Heart left ventricle (tissue), 16 donors: ENCODE results near the gene RGL3. TPM values are rescaled to one million over a fixed set of nuclear protein-coding genes. Genes with fewer than 3 reads are reported as not detected.
A peak's percentile ranks its signal among the peaks of the same experiment; 100 is the strongest.

ENCODE experiments used
- ATAC-seq, 4 donors: fragments of 200-7000 bp; cut with Tn5 transposase; one replicate each; pipeline ENCODE4 v1.9.1; 2020 to 2022; ENCODE audit warnings: moderate library complexity in 4 of 4, mild to moderate bottlenecking in 3 of 4, moderate number of reproducible peaks in 1 of 4
- DNase-seq, 5 donors: peaks; one replicate each; pipeline ENCODE4 v3.0.0-alpha.2; 2020
- H3K27ac ChIP-seq, 12 donors: fragments of 200-600 bp; sonication (generic) in 4 of 12; one replicate each; pipeline versions ENCODE4 v1.5.0 to v1.8.0; 2016 to 2022; ENCODE audit warnings: mild to moderate bottlenecking in 2 of 12
- H3K27me3 ChIP-seq, 9 donors: fragments of 200-600 bp; sonication (generic) in 2 of 9; one replicate each; pipeline versions ENCODE4 v1.5.1 to v1.8.0; 2016 to 2022; ENCODE audit warnings: mild to moderate bottlenecking in 3 of 9
- H3K36me3 ChIP-seq, 9 donors: fragments of 200-600 bp; sonication (generic) in 2 of 9; one replicate each; pipeline versions ENCODE4 v1.5.0 to v1.8.0; 2018 to 2022; ENCODE audit warnings: mild to moderate bottlenecking in 2 of 9
- H3K4me1 ChIP-seq, 12 donors: fragments of 200-600 bp; sonication (generic) in 4 of 12; one replicate each; pipeline versions ENCODE4 v1.5.0 to v1.8.0; 2016 to 2022; ENCODE audit warnings: mild to moderate bottlenecking in 3 of 12
- H3K4me3 ChIP-seq, 12 donors: fragments of 200-600 bp; sonication (generic) in 4 of 12; one replicate each; pipeline versions ENCODE4 v1.5.0 to v1.8.0; 2017 to 2022; ENCODE audit warnings: mild to moderate bottlenecking in 9 of 12, moderate library complexity in 4 of 12
- H3K9me3 ChIP-seq, 12 donors: fragments of 200-600 bp; sonication (generic) in 4 of 12; one replicate each; pipeline versions ENCODE4 v1.5.0 to v1.8.0; 2016 to 2022; ENCODE audit warnings: mild to moderate bottlenecking in 1 of 12
- CTCF ChIP-seq, 12 donors: fragments of 200-600 bp; sonication (generic) in 4 of 12; IDR thresholded peaks; one replicate each; pipeline versions ENCODE4 v1.5.0 to v1.8.0; 2018 to 2022; ENCODE audit warnings: antibody characterized with exemption in 12 of 12, mild to moderate bottlenecking in 5 of 12
- POLR2A ChIP-seq, 2 donors: fragments of 450-650 bp; IDR thresholded peaks; one replicate each; pipeline ENCODE4 v1.6.1; 2017; ENCODE audit warnings: antibody characterized with exemption in 2 of 2, mild to moderate bottlenecking in 2 of 2, moderate library complexity in 2 of 2
- WGBS, 4 donors: extraction: QIAGEN DNeasy Blood & Tissue Kit in 2 of 4; methylation state at CpG; one replicate each; pipeline versions ENCODE4 v1.1.5 to v1.1.7; 2013 to 2018; 5-methylcytosine and 5-hydroxymethylcytosine counted together
- intact Hi-C, 10 donors: fragments of 100-400 bp; cut with DNase I; formaldehyde crosslinking; loops; one replicate each; pipeline versions ENCODE4 v1.11.1 to v1.14.2; 2022
- polyA plus RNA-seq, 2 donors: library from polyadenylated mRNA; stranded (reverse); fragments of 200-250 nt; gene quantifications; one replicate each; pipeline ENCODE4 v1.2.3, GENCODE V29; 2013
- total RNA-seq, 9 donors: library from RNA; depleted of rRNA in 2 of 9; stranded (reverse); fragments of >200 nt in 2 of 9; fragmentation: NEBNext Ultra II Directional in 3 of 9; extraction: Animal tissue kit (Norgen Biotek cat#: 25700) in 3 of 9; gene quantifications; one replicate each; pipeline versions ENCODE4 v1.1.0 to v1.2.4, GENCODE V29; 2016 to 2023
- donor health status: ischemic (EF 13 %, LVEDD 7.1; RV severe dilation, severe dysfunction).
- donor health status: healthy with polysubstance abuse.
- donor health status: DM: no; HTN: yes; CAD: no.
- donor health status: DM: no; HTN: no; CAD: no.
- donor health status: ischemic (EF 25% LVEDD 6.9; RV normal size, moderate dysfunction).
- donor health status: ischemic (EF 25% LVEDD 5.7; RV mildly dilated, moderate dysfunction).
- donor health status: healthy.
- donor health status: DM: yes; HTN: yes; CAD: no.
- donor health status: ischemic (EF 35%, LVEDD 5.7; RV mildly dilated, moderate dysfunction).
- donor health status: nonischemic (EF 11% LVEDD 7.7; RV severe dilation, severe dysfunction).
- donor health status: DM: yes; HTN: yes; CAD: no.
- donor health status: PGD.
- donor health status: ischemic (EF 29% LVEDD 5.4; RV normal size, mild dysfunction).
- donor health status: nonischemic (EF 23%, LVEDD 6.1; RV moderate dilation, normal function).

Gene RGL3
- total and polyA plus RNA-seq, 11 donors, result 2.1 to 11.3 (median 4.0) TPM

- DNase-seq (no peak), ATAC-seq (no peak)
- Histone ChIP-seq H3K36me3 (peaks cover 0 to 46% (median 36%) of the 10 kb centered on the region in 9 donors), H3K27ac (peak overlapping the region in 5 of 12 donors; percentile 5 to 50 (median 21)), H3K4me1 (peaks cover 0 to 7% (median 0%) of the 10 kb centered on the region in 12 donors), H3K27me3 (peaks cover 0 to 9% (median 0%) of the 10 kb centered on the region in 9 donors), H3K9me3 (no peaks in the 10 kb centered on the region), H3K4me3 (peak overlapping the region in 4 of 12 donors; percentile 10 to 28 (median 18))
- WGBS, 4 donors, result 30 to 40% (median 39%) methylated on average over 13 of the region's 13 CpGs
- TF ChIP-seq CTCF (IDR thresholded peaks at IDR 0.05) (no peak), POLR2A (IDR thresholded peaks at IDR 0.05) (no peak)
- intact Hi-C loops, result no loop called here
Measured at GRCh38 chr19:11451327-11451870, 32.3 kb upstream of the RGL3 start.

GRCh38 chr19:11450570-11451326, 31.6 kb upstream of the RGL3 start:
- WGBS, 4 donors, result 87 to 91% (median 89%) methylated on average over 15 to 21 of the region's 21 CpGs
- no peaks in the 10 kb centered on the region for H3K9me3 ChIP-seq
- peaks cover 0 to 7% (median 0%) of the 10 kb centered on the region in 12 donors for H3K4me1 ChIP-seq
- DNase-seq, result no peak
- peaks cover 0 to 9% (median 0%) of the 10 kb centered on the region in 9 donors for H3K27me3 ChIP-seq
- H3K27ac ChIP-seq, result peak overlapping the region in 1 of 12 donors; percentile 50
- no peak overlapping the region for H3K4me3 ChIP-seq
- peaks cover 0 to 52% (median 40%) of the 10 kb centered on the region in 9 donors for H3K36me3 ChIP-seq
- TF ChIP-seq CTCF (IDR thresholded peaks at IDR 0.05), result no peak
- TF ChIP-seq POLR2A (IDR thresholded peaks at IDR 0.05), result no peak
- no peak for ATAC-seq
- intact Hi-C loops, result no loop called here

GRCh38 chr19:11448923-11449554, 29.9 kb upstream of the RGL3 start:
- 93 to 96% (median 96%) methylated on average over 25 to 31 of the region's 31 CpGs for WGBS, 4 donors
- peaks cover 0 to 7% (median 0%) of the 10 kb centered on the region in 12 donors for H3K4me1 ChIP-seq
- intact Hi-C loops, result loop anchor here in 6 of 10 donors (5.0 to 10.0 kb wide), 4 partner anchors 64 to 157 kb away; partner anchors contain the start of genes TSPAN16 (in 3 of the 6) and EPOR (in 2 of the 6)
- H3K27me3 ChIP-seq, result peaks cover 0 to 9% (median 0%) of the 10 kb centered on the region in 9 donors
- no peak for DNase-seq
- H3K4me3 ChIP-seq, result no peak overlapping the region
- H3K36me3 ChIP-seq, result peaks cover 0 to 70% (median 57%) of the 10 kb centered on the region in 9 donors
- no peak overlapping the region for H3K27ac ChIP-seq
- H3K9me3 ChIP-seq, result no peaks in the 10 kb centered on the region
- TF ChIP-seq POLR2A (IDR thresholded peaks at IDR 0.05) (no peak), CTCF (IDR thresholded peaks at IDR 0.05) (no peak)
- no peak for ATAC-seq

GRCh38 chr19:11448410-11448809, 29.3 kb upstream of the RGL3 start:
- DNase-seq (no peak), ATAC-seq (no peak)
- intact Hi-C loops, result loop anchor here in 6 of 10 donors (5.0 to 10.0 kb wide), 4 partner anchors 64 to 156 kb away; partner anchors contain the start of genes TSPAN16 (in 3 of the 6) and EPOR (in 2 of the 6)
- Histone ChIP-seq H3K4me1 (peaks cover 0 to 8% (median 0%) of the 10 kb centered on the region in 12 donors), H3K27me3 (peaks cover 0 to 9% (median 0%) of the 10 kb centered on the region in 9 donors), H3K36me3 (peaks cover 0 to 76% (median 63%) of the 10 kb centered on the region in 9 donors), H3K27ac (no peak overlapping the region), H3K4me3 (no peak overlapping the region), H3K9me3 (no peaks in the 10 kb centered on the region)
- TF ChIP-seq CTCF (IDR thresholded peaks at IDR 0.05), result no peak
- TF ChIP-seq POLR2A (IDR thresholded peaks at IDR 0.05), result no peak
- 88 to 93% (median 91%) methylated on average over 7 to 13 of the region's 13 CpGs for WGBS, 4 donors
